ENCODE results near the gene ASTN2. TPM values are rescaled to one million over a fixed set of nuclear protein-coding genes. Genes with fewer than 3 reads are reported as not detected.
"Not testable (repeated sequence)": the region's sequence is repeated elsewhere in the genome, so short reads cannot be mapped to it uniquely, and the experiment has no call there.

Gene ASTN2
- total and polyA plus RNA-seq, 4 donors: 0.57 to 2.9 (median 1.4) TPM

DNA sequence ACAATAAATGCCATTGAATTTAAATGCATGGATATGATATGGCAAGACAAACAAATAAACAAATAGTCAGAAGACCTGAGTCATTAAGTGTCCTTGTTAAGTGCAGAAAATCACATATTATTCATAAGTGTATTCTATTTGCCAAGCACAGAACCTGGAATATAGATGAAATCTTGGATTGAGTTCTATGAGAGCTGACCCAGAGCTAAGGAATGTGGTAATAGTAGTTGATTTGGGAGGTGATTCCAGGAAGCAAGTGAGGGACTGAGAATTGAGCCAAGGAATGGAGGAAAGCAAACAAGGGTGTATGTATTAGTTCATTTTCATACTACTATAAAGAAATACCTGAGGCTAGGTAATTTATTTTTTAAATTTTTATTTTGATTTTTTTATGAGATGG lies 518.9 kb downstream of the ASTN2 start (continued):
- TF ChIP-seq ZBTB33 (IDR thresholded peaks at IDR 0.05) (no peak), FOXA1 (IDR thresholded peaks at IDR 0.05) (no peak), RXRA (IDR thresholded peaks at IDR 0.05) (no peak), FOXA2 (IDR thresholded peaks at IDR 0.05) (no peak)
- TF ChIP-seq, protein P1, sequence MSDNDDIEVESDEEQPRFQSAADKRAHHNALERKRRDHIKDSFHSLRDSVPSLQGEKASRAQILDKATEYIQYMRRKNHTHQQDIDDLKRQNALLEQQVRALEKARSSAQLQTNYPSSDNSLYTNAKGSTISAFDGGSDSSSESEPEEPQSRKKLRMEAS (IDR thresholded peaks at IDR 0.05): no peak

DNA sequence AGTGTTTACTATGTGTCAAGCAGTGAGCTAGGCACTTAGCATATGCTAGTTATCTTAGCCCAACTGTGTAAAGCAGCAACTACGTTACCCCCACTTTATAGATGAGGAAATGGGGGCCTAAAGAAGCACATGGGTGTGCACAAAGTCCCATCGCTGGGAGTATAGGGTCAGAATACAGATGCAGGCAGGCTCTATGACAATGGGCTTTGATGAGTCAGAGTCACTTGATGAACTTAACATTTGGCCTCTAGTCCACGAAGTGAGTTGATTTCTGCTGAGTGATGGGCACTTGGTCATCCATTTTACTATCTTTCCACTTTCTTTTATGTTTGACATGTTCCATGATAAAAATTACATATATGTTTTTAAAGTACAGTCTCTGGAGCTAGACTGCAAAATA lies 523.4 kb downstream of the ASTN2 start:
- H3K4me3 ChIP-seq (ENCODE audit: low read depth in 1 of 3, low read length in 3 of 3): no peak overlapping the region
- H3K27me3 ChIP-seq (ENCODE audit: control insufficient read depth in 4 of 4, insufficient read depth in 4 of 4, low read length in 3 of 4): no peaks in the 10 kb centered on the region
- H3K36me3 ChIP-seq (ENCODE audit: control insufficient read depth in 4 of 4, insufficient read depth in 3 of 4, low read depth in 1 of 4, low read length in 3 of 4): no peaks in the 10 kb centered on the region
- no peak overlapping the region for H3K9ac ChIP-seq (ENCODE audit: low read depth in 1 of 2, low read length in 2 of 2)
- DNase-seq (ENCODE audit: low spot score): no peak
- H3K27ac ChIP-seq (ENCODE audit: low read depth in 1 of 2, low read length in 2 of 2): no peak overlapping the region
- no peaks in the 10 kb centered on the region for H3K4me1 ChIP-seq (ENCODE audit: control insufficient read depth in 4 of 4, insufficient read depth in 4 of 4, low read length in 3 of 4)
- no peaks in the 10 kb centered on the region for H3K9me3 ChIP-seq (ENCODE audit: control insufficient read depth in 4 of 4, low read length in 3 of 4)
- WGBS: 61% methylated on average over 3 of the region's 3 CpGs
- TF ChIP-seq RXRA (IDR thresholded peaks at IDR 0.05) (no peak), ZBTB33 (IDR thresholded peaks at IDR 0.05) (no peak), NR2F2 (IDR thresholded peaks at IDR 0.05) (no peak), TAF1 (conservative IDR thresholded peaks at IDR 0.05) (no peak), YY1 (IDR thresholded peaks at IDR 0.05) (no peak), FOXA2 (IDR thresholded peaks at IDR 0.05) (no peak), SP1 (IDR thresholded peaks at IDR 0.05) (no peak), HNF4A (conservative IDR thresholded peaks at IDR 0.05) (no peak), HNF4G (IDR thresholded peaks at IDR 0.05) (no peak), RAD21 (IDR thresholded peaks at IDR 0.05) (no peak), EGR1 (IDR thresholded peaks at IDR 0.05; ENCODE audit: low read depth in 2 of 2) (no peak), ATF3 (IDR thresholded peaks at IDR 0.05) (no peak), GABPA (IDR thresholded peaks at IDR 0.05 in 1 of 2, conservative IDR thresholded peaks at IDR 0.05 in 1 of 2) (no peak), JUND (IDR thresholded peaks at IDR 0.05) (no peak), FOXA1 (IDR thresholded peaks at IDR 0.05) (no peak)
- TF ChIP-seq, protein P1 (IDR thresholded peaks at IDR 0.05): no peak
- TF ChIP-seq, protein P2, sequence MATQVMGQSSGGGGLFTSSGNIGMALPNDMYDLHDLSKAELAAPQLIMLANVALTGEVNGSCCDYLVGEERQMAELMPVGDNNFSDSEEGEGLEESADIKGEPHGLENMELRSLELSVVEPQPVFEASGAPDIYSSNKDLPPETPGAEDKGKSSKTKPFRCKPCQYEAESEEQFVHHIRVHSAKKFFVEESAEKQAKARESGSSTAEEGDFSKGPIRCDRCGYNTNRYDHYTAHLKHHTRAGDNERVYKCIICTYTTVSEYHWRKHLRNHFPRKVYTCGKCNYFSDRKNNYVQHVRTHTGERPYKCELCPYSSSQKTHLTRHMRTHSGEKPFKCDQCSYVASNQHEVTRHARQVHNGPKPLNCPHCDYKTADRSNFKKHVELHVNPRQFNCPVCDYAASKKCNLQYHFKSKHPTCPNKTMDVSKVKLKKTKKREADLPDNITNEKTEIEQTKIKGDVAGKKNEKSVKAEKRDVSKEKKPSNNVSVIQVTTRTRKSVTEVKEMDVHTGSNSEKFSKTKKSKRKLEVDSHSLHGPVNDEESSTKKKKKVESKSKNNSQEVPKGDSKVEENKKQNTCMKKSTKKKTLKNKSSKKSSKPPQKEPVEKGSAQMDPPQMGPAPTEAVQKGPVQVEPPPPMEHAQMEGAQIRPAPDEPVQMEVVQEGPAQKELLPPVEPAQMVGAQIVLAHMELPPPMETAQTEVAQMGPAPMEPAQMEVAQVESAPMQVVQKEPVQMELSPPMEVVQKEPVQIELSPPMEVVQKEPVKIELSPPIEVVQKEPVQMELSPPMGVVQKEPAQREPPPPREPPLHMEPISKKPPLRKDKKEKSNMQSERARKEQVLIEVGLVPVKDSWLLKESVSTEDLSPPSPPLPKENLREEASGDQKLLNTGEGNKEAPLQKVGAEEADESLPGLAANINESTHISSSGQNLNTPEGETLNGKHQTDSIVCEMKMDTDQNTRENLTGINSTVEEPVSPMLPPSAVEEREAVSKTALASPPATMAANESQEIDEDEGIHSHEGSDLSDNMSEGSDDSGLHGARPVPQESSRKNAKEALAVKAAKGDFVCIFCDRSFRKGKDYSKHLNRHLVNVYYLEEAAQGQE (IDR thresholded peaks at IDR 0.05): no peak
- TF ChIP-seq, protein P3, sequence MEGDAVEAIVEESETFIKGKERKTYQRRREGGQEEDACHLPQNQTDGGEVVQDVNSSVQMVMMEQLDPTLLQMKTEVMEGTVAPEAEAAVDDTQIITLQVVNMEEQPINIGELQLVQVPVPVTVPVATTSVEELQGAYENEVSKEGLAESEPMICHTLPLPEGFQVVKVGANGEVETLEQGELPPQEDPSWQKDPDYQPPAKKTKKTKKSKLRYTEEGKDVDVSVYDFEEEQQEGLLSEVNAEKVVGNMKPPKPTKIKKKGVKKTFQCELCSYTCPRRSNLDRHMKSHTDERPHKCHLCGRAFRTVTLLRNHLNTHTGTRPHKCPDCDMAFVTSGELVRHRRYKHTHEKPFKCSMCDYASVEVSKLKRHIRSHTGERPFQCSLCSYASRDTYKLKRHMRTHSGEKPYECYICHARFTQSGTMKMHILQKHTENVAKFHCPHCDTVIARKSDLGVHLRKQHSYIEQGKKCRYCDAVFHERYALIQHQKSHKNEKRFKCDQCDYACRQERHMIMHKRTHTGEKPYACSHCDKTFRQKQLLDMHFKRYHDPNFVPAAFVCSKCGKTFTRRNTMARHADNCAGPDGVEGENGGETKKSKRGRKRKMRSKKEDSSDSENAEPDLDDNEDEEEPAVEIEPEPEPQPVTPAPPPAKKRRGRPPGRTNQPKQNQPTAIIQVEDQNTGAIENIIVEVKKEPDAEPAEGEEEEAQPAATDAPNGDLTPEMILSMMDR (IDR thresholded peaks at IDR 0.05; ENCODE audit: low read depth, low read length, missing input control): no peak

DNA sequence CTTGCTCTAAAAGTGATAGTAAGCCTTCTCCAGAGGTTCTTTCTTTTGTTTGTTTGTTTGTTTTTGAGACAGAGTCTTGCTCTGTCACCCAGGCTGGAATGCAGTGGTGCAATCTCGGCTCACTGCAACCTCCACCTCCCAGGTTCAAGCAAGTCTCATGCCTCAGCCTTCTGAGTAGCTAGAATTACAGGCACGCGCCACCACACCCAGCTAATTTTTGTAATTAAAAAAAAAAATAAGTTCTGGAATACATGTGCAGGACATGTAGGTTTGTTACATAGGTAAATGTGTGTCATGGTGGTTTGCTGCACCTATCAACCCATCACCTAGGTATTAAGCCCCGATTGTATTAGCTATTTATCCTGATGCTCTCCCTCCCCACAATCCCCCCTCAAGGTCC lies 526.4 kb downstream of the ASTN2 start:
- not testable (repeated sequence) for H3K27me3 ChIP-seq (ENCODE audit: control insufficient read depth in 4 of 4, insufficient read depth in 4 of 4, low read length in 3 of 4); DNase-seq (ENCODE audit: low spot score); H3K36me3 ChIP-seq (ENCODE audit: control insufficient read depth in 4 of 4, insufficient read depth in 3 of 4, low read depth in 1 of 4, low read length in 3 of 4); H3K27ac ChIP-seq (ENCODE audit: low read depth in 1 of 2, low read length in 2 of 2); H3K9ac ChIP-seq (ENCODE audit: low read depth in 1 of 2, low read length in 2 of 2); H3K9me3 ChIP-seq (ENCODE audit: control insufficient read depth in 4 of 4, low read length in 3 of 4); H3K4me1 ChIP-seq (ENCODE audit: control insufficient read depth in 4 of 4, insufficient read depth in 4 of 4, low read length in 3 of 4); H3K4me3 ChIP-seq (ENCODE audit: low read depth in 1 of 3, low read length in 3 of 3)
- WGBS: 91% methylated on average over 4 of the region's 4 CpGs

Measured in liver (tissue), 9 donors.